HepG2 (cell line): Measurements from ENCODE around the gene NCS1. TPM values are rescaled to one million over a fixed set of nuclear protein-coding genes. Genes with fewer than 3 reads are reported as not detected.

Experiments
- ATAC-seq: fragments of 200-7000 bp; cut with Tn5 transposase; 3 replicates; pipeline ENCODE4 v1.9.1; 2020; ENCODE audit warnings: mild to moderate bottlenecking, moderate library complexity
- BruUV-seq: library from RNA; stranded (reverse); fragments of 400-500 nt; replicated peaks from 2 replicates; lab custom pipeline; 2021; lab: Mats Ljungman, UMichigan
- CTCF ChIA-PET: fragments of 300-600 bp; formaldehyde crosslinking; extraction: SDS; loops from one replicate; lab custom pipeline; 2021; ENCODE audit warnings: low total read pairs, inconsistent platforms, low intra/inter-chr PET ratio; lab: Yijun Ruan, JAX
- POLR2A ChIA-PET: fragments of 350-600 bp; sonication (Branson Sonifier 250); formaldehyde crosslinking; loops from one replicate; lab custom pipeline; 2020; ENCODE audit warnings: antibody characterized with exemption, inconsistent platforms; lab: Yijun Ruan, JAX
- DNase-seq: peaks from one replicate; pipeline ENCODE4 v3.0.0-alpha.2; 2015; ENCODE audit warnings: low spot score
- FAIRE-seq: peaks from 3 replicates; lab custom pipeline; 2011; peaks lifted over from hg19 to GRCh38; lab: Jason Lieb, UNC
- H2AFZ ChIP-seq: one replicate; pipeline ENCODE4 v1.6.1; 2011; ENCODE audit warnings: low read length, inconsistent platforms
- H3K27ac ChIP-seq: fragments of 300-600 bp; 3 replicates; pipeline ENCODE4 v1.8.0; 2011; ENCODE audit warnings: mixed run types, mild to moderate bottlenecking, mixed read lengths, low read length, inconsistent platforms; ENCODE audit not compliant: insufficient read depth; ENCODE audit errors: extremely low read length
- H3K27me3 ChIP-seq, 2 experiments: fragments of 200-600 bp in 1 of 2; 2 replicates in 1 of 2; 3 replicates in 1 of 2; pipeline versions ENCODE4 v1.6.0 to v1.8.0; 2011; ENCODE audit warnings: low read length in 2 of 2, mild to moderate bottlenecking in 2 of 2, moderate library complexity in 2 of 2, inconsistent platforms in 1 of 2; ENCODE audit not compliant: insufficient read depth in 2 of 2, control insufficient read depth in 1 of 2
- H3K36me3 ChIP-seq, 2 experiments: fragments of 200-600 bp in 1 of 2; replicated peaks in 1 of 2; 2 replicates in 1 of 2; 3 replicates in 1 of 2; pipeline versions ENCODE4 v1.5.1 to v1.8.0; 2011; ENCODE audit warnings: low read length in 2 of 2, inconsistent platforms in 1 of 2; ENCODE audit not compliant: insufficient read depth in 2 of 2, control insufficient read depth in 1 of 2
- H3K4me1 ChIP-seq: 2 replicates; pipeline ENCODE4 v1.5.1; 2012; ENCODE audit warnings: low read length, inconsistent platforms; ENCODE audit not compliant: insufficient read depth
- H3K4me2 ChIP-seq: 2 replicates; pipeline ENCODE4 v1.6.0; 2011; ENCODE audit warnings: low read depth, low read length, inconsistent platforms
- H3K4me3 ChIP-seq, 3 experiments: fragments of 200-600 bp in 1 of 3; sonication (generic), shearing (Covaris generic) in 1 of 3; replicated peaks in 1 of 3; 2 replicates each; pipeline ENCODE4 v1.5.1; 2011 to 2016; ENCODE audit warnings: low read length in 3 of 3, inconsistent platforms in 2 of 3, low read depth in 2 of 3, mild to moderate bottlenecking in 2 of 3, control low read depth in 1 of 3, mixed read lengths in 1 of 3; ENCODE audit not compliant: insufficient read depth in 1 of 3
- H3K79me2 ChIP-seq: one replicate; pipeline ENCODE4 v1.6.1; 2011; ENCODE audit warnings: low read length, inconsistent platforms; ENCODE audit not compliant: insufficient read depth
- H3K9ac ChIP-seq: 2 replicates; pipeline ENCODE4 v1.6.0; 2011; ENCODE audit warnings: mild to moderate bottlenecking, low read depth, low read length, inconsistent platforms; ENCODE audit not compliant: insufficient read depth
- H3K9me3 ChIP-seq: 2 replicates; pipeline ENCODE4 v1.5.1; 2012; ENCODE audit warnings: mild to moderate bottlenecking, low read length
- H4K20me1 ChIP-seq: 2 replicates; pipeline ENCODE4 v1.6.0; 2011; ENCODE audit warnings: inconsistent platforms, mild to moderate bottlenecking, low read length, moderate library complexity; ENCODE audit not compliant: insufficient read depth
- AHDC1 ChIP-seq: sonication (generic); formaldehyde crosslinking; IDR thresholded peaks from 2 replicates; pipeline ENCODE4 v1.5.1; 2020; ENCODE audit warnings: mild to moderate bottlenecking, missing genetic modification reagents, borderline replicate concordance
- CSRNP1 ChIP-seq: sonication (generic); formaldehyde crosslinking; IDR thresholded peaks from 2 replicates; pipeline ENCODE4 v1.8.1; 2023; ENCODE audit warnings: mild to moderate bottlenecking, missing genetic modification reagents
- DR1 ChIP-seq: sonication (generic); formaldehyde crosslinking; IDR thresholded peaks from 2 replicates; pipeline ENCODE4 v1.8.0; 2021; ENCODE audit warnings: mild to moderate bottlenecking, missing genetic modification reagents, inconsistent platforms
- GABPB1 ChIP-seq: IDR thresholded peaks from 2 replicates; pipeline ENCODE4 v1.6.1; 2016; ENCODE audit warnings: mild to moderate bottlenecking, missing genetic modification reagents, moderate library complexity, missing compliant biosample characterization
- HMGXB3 ChIP-seq: sonication (generic); formaldehyde crosslinking; IDR thresholded peaks from 2 replicates; pipeline ENCODE4 v1.4.0; 2020; ENCODE audit warnings: missing genetic modification reagents, borderline replicate concordance
- IKZF5 ChIP-seq: IDR thresholded peaks from 2 replicates; pipeline ENCODE4 v1.6.1; 2018; ENCODE audit warnings: missing genetic modification reagents, mild to moderate bottlenecking, missing compliant biosample characterization
- NR2C2 ChIP-seq: sonication (generic); formaldehyde crosslinking; IDR thresholded peaks from 2 replicates; pipeline ENCODE4 v1.4.0; 2020; ENCODE audit warnings: missing genetic modification reagents, mild to moderate bottlenecking, moderate library complexity, borderline replicate concordance
- ZBTB3 ChIP-seq: sonication (generic); formaldehyde crosslinking; IDR thresholded peaks from 2 replicates; pipeline ENCODE4 v1.4.0; 2020; ENCODE audit warnings: low read depth, mild to moderate bottlenecking, moderate library complexity, missing genetic modification reagents, borderline replicate concordance
- WGBS: methylation state at CpG from one replicate; pipeline ENCODE4 v1.1.6; 2017; ENCODE audit warnings: low lambda C conversion rate; 5-methylcytosine and 5-hydroxymethylcytosine counted together
- in situ Hi-C: cut with HindIII; loops from 2 replicates; pipeline ENCODE4 v1.10.0; 2017; ENCODE audit warnings: low pct_unique_long_range_greater_than_20kb; ENCODE audit not compliant: extremely low pct_ligation_motif_present
- intact Hi-C: fragments of 100-400 bp; cut with micrococcal nuclease; formaldehyde crosslinking; loops from one replicate; pipeline ENCODE4 v1.10.0; 2022; ENCODE audit not compliant: unreplicated experiment
- polyA plus RNA-seq, 8 experiments: library from polyadenylated mRNA; depleted of rRNA in 3 of 8; stranded (reverse) in 7 of 8; unstranded in 1 of 8; fragments of >200 nt; fragmentation: Illumina TruSeq in 4 of 8; extraction: Trizol in 4 of 8; gene quantifications; 2 replicates each; pipeline versions ENCODE4 v1.2.1 to v1.2.3, GENCODE V29; 2011 to 2016; ENCODE audit warnings: low read depth in 4 of 8, missing spikeins in 1 of 8, mixed read lengths in 1 of 8; ENCODE audit not compliant: insufficient read depth in 1 of 8
- total RNA-seq, 5 experiments: library from RNA; depleted of rRNA; stranded (reverse); fragments of >200 nt; fragmentation: Illumina TruSeq; extraction: Trizol; gene quantifications; 2 replicates each; pipeline ENCODE4 v1.2.3, GENCODE V29; 2016; ENCODE audit warnings: low read depth in 1 of 5

The NCS1 gene
- total and polyA plus RNA-seq, 2 of the 13 experiments (the other 11 are each of a cell fraction or from before 2014, with no cell fraction given): 4.7 to 6.1 TPM

- no peak for TF ChIP-seq HMGXB3
- no peak for TF ChIP-seq ZBTB3 (CRISPR knock-in tag)
- TF ChIP-seq NR2C2 (CRISPR knock-in tag): no peak
These were observed 17.6 kb downstream of the NCS1 start (continued) for GRCh38 chr9:130189840-130190239.

- Histone ChIP-seq H3K27me3 (no peaks in the 10 kb centered on the region), H3K36me3 (no peaks in the 10 kb centered on the region), H3K9ac (no peak overlapping the region), H3K4me1 (peaks cover 36% of the 10 kb centered on the region), H3K79me2 (no peaks in the 10 kb centered on the region), H4K20me1 (no peaks in the 10 kb centered on the region), H3K9me3 (no peaks in the 10 kb centered on the region), H3K27ac (no peak overlapping the region), H3K4me2 (no peak overlapping the region), H2AFZ (no peak overlapping the region), H3K4me3 (no peak overlapping the region)
- DNase-seq (no peak), FAIRE-seq (no peak), ATAC-seq (no peak)
- ChIA-PET CTCF (no interaction called here), POLR2A (no interaction called here)
- WGBS: 82% methylated on average over 12 of the region's 26 CpGs
- BruUV-seq: no TSS peak
- intact Hi-C loops (no loop called here), in situ Hi-C loops (no loop called here)
- no peak for TF ChIP-seq AHDC1 (CRISPR knock-in tag)
- TF ChIP-seq CSRNP1 (CRISPR knock-in tag): no peak
- TF ChIP-seq IKZF5 (CRISPR knock-in tag): no peak
- TF ChIP-seq GABPB1 (CRISPR knock-in tag): no peak
- no peak for TF ChIP-seq DR1 (CRISPR knock-in tag)
These were observed 19.0 kb downstream of the NCS1 start for GRCh38 chr9:130191068-130191748.
